IMR-90 (cell line): Measurements from ENCODE around the gene EXOSC3.

Experiments
- BHLHE40 ChIP-seq: fragments of 150-350 bp; IDR thresholded peaks from 2 replicates; pipeline ENCODE4 v1.6.1; 2016; ENCODE audit warnings: mild to moderate bottlenecking, low read depth, low read length
- CTCF ChIP-seq: conservative IDR thresholded peaks from 2 replicates; pipeline ENCODE4 v1.5.1; 2012; ENCODE audit warnings: mild to moderate bottlenecking, low read depth, low read length, improper control_type of control experiment
- FOS ChIP-seq: fragments of 150-350 bp; IDR thresholded peaks from 2 replicates; pipeline ENCODE4 v1.6.1; 2016; ENCODE audit warnings: low read depth, low read length
- MXI1 ChIP-seq: IDR thresholded peaks from 2 replicates; pipeline ENCODE4 v1.6.1; 2012; ENCODE audit warnings: low read depth, mild to moderate bottlenecking, low read length, moderate library complexity, borderline replicate concordance
- NFE2L2 ChIP-seq: fragments of 150-350 bp; IDR thresholded peaks from 2 replicates; pipeline ENCODE4 v1.6.1; 2016; ENCODE audit warnings: low read depth, mild to moderate bottlenecking, low read length
- POLR2A ChIP-seq: IDR thresholded peaks from 2 replicates; pipeline ENCODE4 v1.6.1; 2012; ENCODE audit warnings: mild to moderate bottlenecking, low read depth, low read length
- RFX5 ChIP-seq: IDR thresholded peaks from 2 replicates; pipeline ENCODE4 v1.8.0; 2012; ENCODE audit warnings: low read depth, mild to moderate bottlenecking, low read length, moderate library complexity
- TF ChIP-seq, protein P1 (sequence below): fragments of 150-350 bp; IDR thresholded peaks from 2 replicates; pipeline ENCODE4 v1.6.1; 2017; ENCODE audit warnings: mild to moderate bottlenecking, antibody characterized with exemption, low read length, low read depth

DNA sequence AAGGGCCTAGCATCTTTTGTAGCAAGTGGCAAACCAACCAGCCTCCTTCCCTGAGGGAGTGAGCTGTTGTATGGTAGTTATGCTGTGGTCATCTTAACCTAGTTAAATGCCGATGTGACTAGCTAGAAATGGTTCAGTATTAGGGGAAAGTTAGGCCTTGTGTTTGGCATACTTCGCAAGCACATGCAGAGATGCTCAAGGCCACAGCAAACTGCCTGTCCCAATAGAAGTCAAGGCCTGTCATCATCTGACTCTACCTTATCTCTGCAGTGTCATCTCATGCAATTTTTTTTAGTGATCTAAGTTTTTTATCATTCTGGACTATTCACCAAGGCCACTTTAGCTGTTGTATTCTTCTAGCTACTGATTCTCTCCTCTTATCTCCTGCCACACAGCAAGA is 5.2 kb upstream of the EXOSC3 start:
- TF ChIP-seq CTCF (no peak), RFX5 (no peak), BHLHE40 (no peak), POLR2A (no peak), NFE2L2 (no peak), FOS (no peak), MXI1 (no peak)
- TF ChIP-seq, protein P1, sequence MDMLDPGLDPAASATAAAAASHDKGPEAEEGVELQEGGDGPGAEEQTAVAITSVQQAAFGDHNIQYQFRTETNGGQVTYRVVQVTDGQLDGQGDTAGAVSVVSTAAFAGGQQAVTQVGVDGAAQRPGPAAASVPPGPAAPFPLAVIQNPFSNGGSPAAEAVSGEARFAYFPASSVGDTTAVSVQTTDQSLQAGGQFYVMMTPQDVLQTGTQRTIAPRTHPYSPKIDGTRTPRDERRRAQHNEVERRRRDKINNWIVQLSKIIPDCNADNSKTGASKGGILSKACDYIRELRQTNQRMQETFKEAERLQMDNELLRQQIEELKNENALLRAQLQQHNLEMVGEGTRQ: no peak
